Ramos (cell line): Measurements from ENCODE around the gene IL31RA.

Experiments used
- in situ Hi-C: fragments of 300-500 bp; cut with MboI; formaldehyde crosslinking; loops from one replicate; pipeline ENCODE4 v1.14.3; 2022; ENCODE audit warnings: low sequenced_read_pairs; ENCODE audit not compliant: unreplicated experiment

IL31RA gene

GRCh38 chr5:55966284-55966683 lies 115.1 kb downstream of the IL31RA start:
- in situ Hi-C loops, result loop anchor here (25.0 kb wide), 1 partner anchor 896 kb away; no protein-coding TSS in a partner anchor

DNA sequence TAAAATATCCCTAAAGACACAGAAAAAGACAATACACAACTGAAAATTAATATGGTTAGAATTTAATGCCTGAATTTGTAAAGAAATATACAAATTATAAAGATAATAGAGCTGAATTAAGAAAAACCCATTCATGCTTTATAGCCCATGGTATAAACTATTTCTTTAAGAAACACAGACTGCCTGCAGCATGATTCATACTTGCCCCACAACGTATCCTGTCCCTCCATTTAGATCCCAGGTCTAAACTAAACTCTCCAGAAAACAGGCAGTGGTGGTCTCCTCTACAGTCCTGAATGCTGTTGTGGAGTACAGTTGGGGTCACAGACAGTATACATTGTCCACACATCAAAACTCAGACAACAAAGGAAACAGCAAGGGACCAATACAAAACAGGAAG lies 118.8 kb downstream of the IL31RA start:
- in situ Hi-C loops, result loop anchor here (25.0 kb wide), 1 partner anchor 892 kb away; no protein-coding TSS in a partner anchor
